ENCODE data around the gene ZNF597.

ZNF597 gene

GRCh38 chr16:3443108-3444031 is at the start of gene ZNF597, which contains the start of gene NAA60:
ZNF597 (minus strand) TSS chr16:3443504; CDS start chr16:3443153, 351 bp downstream.
NAA60 (plus strand) TSS chr16:3443680; CDS start chr16:3476228, 32,548 bp downstream.
- Histone ChIP-seq H3K9me3 (ENCODE audit: control insufficient read depth, low read depth, low read length) (peaks cover 8% of the 10 kb centered on the region), H3K4me3 (ENCODE audit: low read length) (peak within 1 kb of the TSS; percentile 95), H3K4me1 (ENCODE audit: control insufficient read depth, low read depth, low read length) (peaks cover 3% of the 10 kb centered on the region), H3K36me3 (ENCODE audit: control insufficient read depth, low read depth, low read length) (no peaks in the 10 kb centered on the region), H3K9ac (ENCODE audit: low read length) (peak within 1 kb of the TSS; percentile 82), H3K27me3 (ENCODE audit: control insufficient read depth, insufficient read depth, low read length) (no peaks in the 10 kb centered on the region), H3K27ac (ENCODE audit: low read length) (peak within 1 kb of the TSS; percentile 64)

GRCh38 chr16:3492356-3492755 is 49.1 kb upstream of the ZNF597 start:
- no peak overlapping the region for H3K4me3 ChIP-seq (ENCODE audit: low read length)
- no peaks in the 10 kb centered on the region for H3K27me3 ChIP-seq (ENCODE audit: control insufficient read depth, insufficient read depth, low read length)
- no peaks in the 10 kb centered on the region for H3K4me1 ChIP-seq (ENCODE audit: control insufficient read depth, low read depth, low read length)
- no peak overlapping the region for H3K27ac ChIP-seq (ENCODE audit: low read length)
- H3K9me3 ChIP-seq (ENCODE audit: control insufficient read depth, low read depth, low read length), result no peaks in the 10 kb centered on the region
- H3K9ac ChIP-seq (ENCODE audit: low read length), result no peak overlapping the region
- H3K36me3 ChIP-seq (ENCODE audit: control insufficient read depth, low read depth, low read length), result no peaks in the 10 kb centered on the region

GRCh38 chr16:3490911-3491629 is 47.8 kb upstream of the ZNF597 start:
- Histone ChIP-seq H3K9me3 (ENCODE audit: control insufficient read depth, low read depth, low read length) (no peaks in the 10 kb centered on the region), H3K27me3 (ENCODE audit: control insufficient read depth, insufficient read depth, low read length) (no peaks in the 10 kb centered on the region), H3K9ac (ENCODE audit: low read length) (no peak overlapping the region), H3K27ac (ENCODE audit: low read length) (no peak overlapping the region), H3K4me3 (ENCODE audit: low read length) (no peak overlapping the region), H3K36me3 (ENCODE audit: control insufficient read depth, low read depth, low read length) (peaks cover 1% of the 10 kb centered on the region), H3K4me1 (ENCODE audit: control insufficient read depth, low read depth, low read length) (no peaks in the 10 kb centered on the region)

- Histone ChIP-seq H3K27ac (ENCODE audit: low read length) (no peak overlapping the region), H3K4me3 (ENCODE audit: low read length) (no peak overlapping the region), H3K27me3 (ENCODE audit: control insufficient read depth, insufficient read depth, low read length) (no peaks in the 10 kb centered on the region), H3K4me1 (ENCODE audit: control insufficient read depth, low read depth, low read length) (no peaks in the 10 kb centered on the region), H3K9ac (ENCODE audit: low read length) (no peak overlapping the region), H3K9me3 (ENCODE audit: control insufficient read depth, low read depth, low read length) (no peaks in the 10 kb centered on the region), H3K36me3 (ENCODE audit: control insufficient read depth, low read depth, low read length) (peaks cover 16% of the 10 kb centered on the region)
Observed at GRCh38 chr16:3488801-3489200, 45.5 kb upstream of the ZNF597 start.

GRCh38 chr16:3487521-3488410 is 44.5 kb upstream of the ZNF597 start:
- Histone ChIP-seq H3K4me3 (ENCODE audit: low read length) (no peak overlapping the region), H3K9me3 (ENCODE audit: control insufficient read depth, low read depth, low read length) (no peaks in the 10 kb centered on the region), H3K9ac (ENCODE audit: low read length) (no peak overlapping the region), H3K27me3 (ENCODE audit: control insufficient read depth, insufficient read depth, low read length) (no peaks in the 10 kb centered on the region), H3K36me3 (ENCODE audit: control insufficient read depth, low read depth, low read length) (peaks cover 27% of the 10 kb centered on the region), H3K4me1 (ENCODE audit: control insufficient read depth, low read depth, low read length) (no peaks in the 10 kb centered on the region), H3K27ac (ENCODE audit: low read length) (no peak overlapping the region)

GRCh38 chr16:3486506-3487215 is 43.4 kb upstream of the ZNF597 start:
- Histone ChIP-seq H3K36me3 (ENCODE audit: control insufficient read depth, low read depth, low read length) (peaks cover 29% of the 10 kb centered on the region), H3K9me3 (ENCODE audit: control insufficient read depth, low read depth, low read length) (no peaks in the 10 kb centered on the region), H3K4me3 (ENCODE audit: low read length) (no peak overlapping the region), H3K9ac (ENCODE audit: low read length) (no peak overlapping the region), H3K4me1 (ENCODE audit: control insufficient read depth, low read depth, low read length) (no peaks in the 10 kb centered on the region), H3K27ac (ENCODE audit: low read length) (no peak overlapping the region), H3K27me3 (ENCODE audit: control insufficient read depth, insufficient read depth, low read length) (no peaks in the 10 kb centered on the region)

- no peaks in the 10 kb centered on the region for H3K27me3 ChIP-seq (ENCODE audit: control insufficient read depth, insufficient read depth, low read length)
- peaks cover 4% of the 10 kb centered on the region for H3K4me1 ChIP-seq (ENCODE audit: control insufficient read depth, low read depth, low read length)
- H3K36me3 ChIP-seq (ENCODE audit: control insufficient read depth, low read depth, low read length), result peaks cover 34% of the 10 kb centered on the region
- H3K9me3 ChIP-seq (ENCODE audit: control insufficient read depth, low read depth, low read length), result no peaks in the 10 kb centered on the region
- no peak overlapping the region for H3K9ac ChIP-seq (ENCODE audit: low read length)
- no peak overlapping the region for H3K27ac ChIP-seq (ENCODE audit: low read length)
- H3K4me3 ChIP-seq (ENCODE audit: low read length), result no peak overlapping the region
Observed at GRCh38 chr16:3485821-3486505, 42.7 kb upstream of the ZNF597 start.

- H3K4me1 ChIP-seq (ENCODE audit: control insufficient read depth, low read depth, low read length), result peaks cover 4% of the 10 kb centered on the region
- H3K9me3 ChIP-seq (ENCODE audit: control insufficient read depth, low read depth, low read length), result no peaks in the 10 kb centered on the region
- H3K4me3 ChIP-seq (ENCODE audit: low read length), result no peak overlapping the region
- no peak overlapping the region for H3K9ac ChIP-seq (ENCODE audit: low read length)
- no peaks in the 10 kb centered on the region for H3K27me3 ChIP-seq (ENCODE audit: control insufficient read depth, insufficient read depth, low read length)
- peaks cover 34% of the 10 kb centered on the region for H3K36me3 ChIP-seq (ENCODE audit: control insufficient read depth, low read depth, low read length)
- no peak overlapping the region for H3K27ac ChIP-seq (ENCODE audit: low read length)
Observed at GRCh38 chr16:3485097-3485745, 41.9 kb upstream of the ZNF597 start.

- no peak overlapping the region for H3K9ac ChIP-seq (ENCODE audit: low read length)
- peaks cover 4% of the 10 kb centered on the region for H3K4me1 ChIP-seq (ENCODE audit: control insufficient read depth, low read depth, low read length)
- no peak overlapping the region for H3K4me3 ChIP-seq (ENCODE audit: low read length)
- peaks cover 34% of the 10 kb centered on the region for H3K36me3 ChIP-seq (ENCODE audit: control insufficient read depth, low read depth, low read length)
- H3K9me3 ChIP-seq (ENCODE audit: control insufficient read depth, low read depth, low read length), result no peaks in the 10 kb centered on the region
- H3K27me3 ChIP-seq (ENCODE audit: control insufficient read depth, insufficient read depth, low read length), result no peaks in the 10 kb centered on the region
- no peak overlapping the region for H3K27ac ChIP-seq (ENCODE audit: low read length)
Observed at GRCh38 chr16:3484318-3485096, 41.2 kb upstream of the ZNF597 start.
